ENCODE data around the gene CSMD2. TPM values are rescaled to one million over a fixed set of nuclear protein-coding genes. Genes with fewer than 3 reads are reported as not detected.

CSMD2 gene
- total RNA-seq, 6 experiments from 2014 or later, result under 0.01 to 0.19 (median 0.09) TPM; not detected in 1

DNA sequence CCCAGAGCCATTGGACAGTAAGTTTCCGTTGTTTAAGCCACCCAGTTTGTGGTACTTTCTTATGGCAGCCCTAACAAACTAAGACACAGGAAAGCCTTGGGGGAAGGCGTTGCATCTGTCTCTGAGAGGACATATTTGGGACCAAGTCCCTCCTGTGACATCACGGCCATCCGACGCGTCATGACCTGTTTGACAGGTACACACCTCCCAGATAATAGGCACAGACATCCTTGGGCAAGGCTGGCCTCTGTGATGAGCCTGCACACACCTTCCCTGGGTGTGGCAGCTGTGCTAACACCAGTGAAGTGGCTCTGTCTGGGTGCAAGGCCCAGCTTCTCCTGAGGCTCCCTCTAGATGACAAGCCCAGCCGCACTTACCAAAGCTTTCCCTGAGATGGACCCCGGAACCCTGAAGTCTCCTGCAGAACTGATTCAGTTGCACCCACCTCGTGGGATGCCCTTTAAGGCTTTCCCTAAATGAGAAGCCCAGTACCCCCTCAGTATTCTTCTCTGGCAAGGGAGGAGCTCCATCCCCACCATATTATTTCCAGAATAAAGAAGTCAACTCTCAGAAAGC, 556.1 kb downstream of the CSMD2 start:
- Histone ChIP-seq H3K27me3 (no peaks in the 10 kb centered on the region), H3K27ac (no peak overlapping the region), H3K4me1 (no peaks in the 10 kb centered on the region), H3K9me3 (no peaks in the 10 kb centered on the region), H3K4me3 (no peak overlapping the region), H3K36me3 (no peaks in the 10 kb centered on the region)
- no peak for DNase-seq
- intact Hi-C loops (cut with DNase I), result no loop called here
- WGBS (ENCODE audit: insufficient coverage, low coverage, low lambda C conversion rate, missing lambda C conversion rate), result 56% methylated on average over 2 of the region's 9 CpGs
- no peak for ATAC-seq
- no peak for TF ChIP-seq POLR2A (IDR thresholded peaks at IDR 0.05)
- TF ChIP-seq, protein P1, sequence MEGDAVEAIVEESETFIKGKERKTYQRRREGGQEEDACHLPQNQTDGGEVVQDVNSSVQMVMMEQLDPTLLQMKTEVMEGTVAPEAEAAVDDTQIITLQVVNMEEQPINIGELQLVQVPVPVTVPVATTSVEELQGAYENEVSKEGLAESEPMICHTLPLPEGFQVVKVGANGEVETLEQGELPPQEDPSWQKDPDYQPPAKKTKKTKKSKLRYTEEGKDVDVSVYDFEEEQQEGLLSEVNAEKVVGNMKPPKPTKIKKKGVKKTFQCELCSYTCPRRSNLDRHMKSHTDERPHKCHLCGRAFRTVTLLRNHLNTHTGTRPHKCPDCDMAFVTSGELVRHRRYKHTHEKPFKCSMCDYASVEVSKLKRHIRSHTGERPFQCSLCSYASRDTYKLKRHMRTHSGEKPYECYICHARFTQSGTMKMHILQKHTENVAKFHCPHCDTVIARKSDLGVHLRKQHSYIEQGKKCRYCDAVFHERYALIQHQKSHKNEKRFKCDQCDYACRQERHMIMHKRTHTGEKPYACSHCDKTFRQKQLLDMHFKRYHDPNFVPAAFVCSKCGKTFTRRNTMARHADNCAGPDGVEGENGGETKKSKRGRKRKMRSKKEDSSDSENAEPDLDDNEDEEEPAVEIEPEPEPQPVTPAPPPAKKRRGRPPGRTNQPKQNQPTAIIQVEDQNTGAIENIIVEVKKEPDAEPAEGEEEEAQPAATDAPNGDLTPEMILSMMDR (IDR thresholded peaks at IDR 0.05), result no peak

DNA sequence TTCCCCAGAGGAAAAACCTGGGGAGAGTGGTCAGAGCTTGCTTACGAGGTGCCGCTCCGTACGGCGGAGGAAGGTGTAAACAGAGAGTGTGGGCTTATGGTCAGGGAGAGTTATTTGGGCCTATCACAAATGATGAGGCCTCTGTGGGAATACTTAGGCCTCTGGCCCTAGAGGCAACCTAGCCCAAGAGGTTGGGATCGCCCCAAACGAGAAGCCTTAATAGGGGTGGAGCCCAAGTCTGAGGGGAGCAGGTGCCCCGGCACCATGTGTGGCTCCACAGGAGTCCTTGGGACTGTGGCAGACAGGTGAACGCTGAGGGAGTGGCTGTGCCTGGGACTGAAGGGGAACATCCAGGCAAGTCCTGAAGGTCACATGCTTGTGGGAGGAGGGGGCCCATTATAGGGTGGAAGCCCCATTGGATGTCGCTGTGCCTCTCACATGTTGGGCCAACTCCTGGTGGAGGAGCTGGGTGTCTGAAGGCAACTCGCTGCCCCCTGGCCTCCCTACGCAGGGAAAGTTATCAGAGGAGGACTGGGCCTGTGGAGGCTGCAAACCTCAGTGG, 557.5 kb downstream of the CSMD2 start:
- Histone ChIP-seq H3K4me3 (no peak overlapping the region), H3K36me3 (no peaks in the 10 kb centered on the region), H3K9me3 (no peaks in the 10 kb centered on the region), H3K27ac (no peak overlapping the region), H3K4me1 (no peaks in the 10 kb centered on the region), H3K27me3 (no peaks in the 10 kb centered on the region)
- intact Hi-C loops (cut with DNase I), result no loop called here
- no peak for TF ChIP-seq POLR2A (IDR thresholded peaks at IDR 0.05)
- TF ChIP-seq, protein P1 (IDR thresholded peaks at IDR 0.05), result no peak
- WGBS (ENCODE audit: insufficient coverage, low coverage, low lambda C conversion rate, missing lambda C conversion rate), result 17% methylated on average over 2 of the region's 12 CpGs
- ATAC-seq (no peak), DNase-seq (no peak)

DNA sequence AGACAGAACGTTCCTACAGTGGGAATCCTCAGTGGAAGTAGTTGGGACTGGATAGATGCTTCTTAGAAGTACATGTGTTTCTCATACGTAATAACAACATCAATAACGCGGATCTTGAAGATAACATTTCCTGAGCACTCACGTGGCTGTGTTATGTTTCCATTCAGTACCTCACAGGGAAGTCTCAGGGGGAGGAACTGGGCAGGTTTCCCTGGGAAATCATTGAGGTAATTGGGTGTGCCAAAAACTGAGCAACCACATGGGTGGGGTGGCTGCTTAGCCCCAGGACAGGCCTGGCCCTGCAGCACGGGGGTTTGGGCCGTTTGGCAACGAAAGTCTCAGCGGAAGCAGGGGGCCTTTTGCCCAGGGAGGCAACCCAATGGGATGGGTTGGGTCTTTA, 558.8 kb downstream of the CSMD2 start:
- ATAC-seq (no peak), DNase-seq (no peak)
- Histone ChIP-seq H3K27me3 (no peaks in the 10 kb centered on the region), H3K4me1 (no peaks in the 10 kb centered on the region), H3K4me3 (no peak overlapping the region), H3K9me3 (no peaks in the 10 kb centered on the region), H3K27ac (no peak overlapping the region), H3K36me3 (no peaks in the 10 kb centered on the region)
- intact Hi-C loops (cut with DNase I), result no loop called here
- 57% methylated on average over 4 of the region's 9 CpGs for WGBS (ENCODE audit: insufficient coverage, low coverage, low lambda C conversion rate, missing lambda C conversion rate)
- TF ChIP-seq, protein P1 (IDR thresholded peaks at IDR 0.05), result no peak
- TF ChIP-seq POLR2A (IDR thresholded peaks at IDR 0.05), result no peak

DNA sequence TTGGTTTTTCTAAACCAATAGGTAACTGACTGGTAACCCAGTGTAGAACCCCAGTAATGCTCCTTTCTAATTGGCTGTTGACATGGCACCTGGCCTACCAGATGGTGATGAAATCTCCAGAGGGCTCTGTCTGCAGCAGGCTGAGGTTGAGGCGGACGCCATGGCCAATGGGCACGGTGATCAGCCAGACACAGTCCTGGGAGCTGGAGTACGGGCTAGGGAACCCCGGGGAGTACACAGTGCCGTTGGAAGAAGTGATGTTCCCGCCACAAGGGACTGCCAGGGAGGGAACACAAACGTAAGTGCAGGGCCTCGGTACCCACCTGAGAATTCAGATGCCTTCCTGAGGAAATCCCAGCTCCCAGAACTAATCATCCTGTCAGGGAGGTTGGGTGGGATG, 562.8 kb downstream of the CSMD2 start:
- no peak overlapping the region for H3K4me3 ChIP-seq
- no peak overlapping the region for H3K27ac ChIP-seq
- H3K36me3 ChIP-seq, result no peaks in the 10 kb centered on the region
- intact Hi-C loops (cut with DNase I), result no loop called here
- H3K9me3 ChIP-seq, result no peaks in the 10 kb centered on the region
- WGBS (ENCODE audit: insufficient coverage, low coverage, low lambda C conversion rate, missing lambda C conversion rate), result 80% methylated on average over 1 of the region's 9 CpGs
- ATAC-seq, result no peak
- TF ChIP-seq, protein P1 (IDR thresholded peaks at IDR 0.05), result no peak
- TF ChIP-seq POLR2A (IDR thresholded peaks at IDR 0.05), result no peak
- DNase-seq, result no peak
- H3K4me1 ChIP-seq, result no peaks in the 10 kb centered on the region
- no peaks in the 10 kb centered on the region for H3K27me3 ChIP-seq
